Kidney tubule cell (primary cell): Measurements from ENCODE around the gene NT5DC1.
A peak's percentile ranks its signal among the peaks of the same experiment; 100 is the strongest.
"Not testable (repeated sequence)": the region's sequence is repeated elsewhere in the genome, so short reads cannot be mapped to it uniquely, and the experiment has no call there.

Source experiments
- DNase-seq: peaks from one replicate; pipeline ENCODE4 v3.0.0-alpha.2; 2018; ENCODE audit warnings: low spot score

The NT5DC1 gene

GRCh38 chr6:116090251-116090650 is 10.4 kb upstream of the NT5DC1 start:
- no peak for DNase-seq

GRCh38 chr6:116094041-116094440 is 6.6 kb upstream of the NT5DC1 start:
- no peak for DNase-seq

- not testable (repeated sequence) for DNase-seq
Measured at GRCh38 chr6:116096048-116096759, 4.4 kb upstream of the NT5DC1 start.

GRCh38 chr6:116096979-116097816 is 3.5 kb upstream of the NT5DC1 start:
- peak; percentile 20 for DNase-seq

GRCh38 chr6:116099036-116099435 is 1.6 kb upstream of the NT5DC1 start:
- no peak for DNase-seq

GRCh38 chr6:116101302-116101718 is 657 bp downstream of the NT5DC1 start:
- no peak for DNase-seq

- no peak for DNase-seq
Measured at GRCh38 chr6:116101790-116102189, 1.1 kb downstream of the NT5DC1 start.

- no peak for DNase-seq
Measured at GRCh38 chr6:116102873-116103272, 2.2 kb downstream of the NT5DC1 start.

- DNase-seq = no peak
Measured at GRCh38 chr6:116104636-116105035, 4.0 kb downstream of the NT5DC1 start.

- no peak for DNase-seq
Measured at GRCh38 chr6:116105247-116105646, 4.6 kb downstream of the NT5DC1 start.

GRCh38 chr6:116106146-116106545 is 5.5 kb downstream of the NT5DC1 start:
- no peak for DNase-seq

- no peak for DNase-seq
Measured at GRCh38 chr6:116108836-116109235, 8.2 kb downstream of the NT5DC1 start.

GRCh38 chr6:116111552-116112528 is 11.2 kb downstream of the NT5DC1 start:
- DNase-seq = peak; percentile 57

- DNase-seq = no peak
Measured at GRCh38 chr6:116113386-116113785, 12.7 kb downstream of the NT5DC1 start.

- no peak for DNase-seq
Measured at GRCh38 chr6:116115781-116116180, 15.1 kb downstream of the NT5DC1 start.

- peak; percentile 59 for DNase-seq
Measured at GRCh38 chr6:116118608-116119007, 18.0 kb downstream of the NT5DC1 start.

- DNase-seq = no peak
Measured at GRCh38 chr6:116120430-116120829, 19.8 kb downstream of the NT5DC1 start.

- DNase-seq = no peak
Measured at GRCh38 chr6:116126032-116126431, 25.4 kb downstream of the NT5DC1 start, which contains the start of gene COL10A1. COL10A1 (minus strand) TSS chr6:116126132; CDS start chr6:116125492, 640 bp downstream.

GRCh38 chr6:116127771-116128493 is 27.3 kb downstream of the NT5DC1 start:
- DNase-seq = no peak

GRCh38 chr6:116133453-116133852 is 32.8 kb downstream of the NT5DC1 start:
- DNase-seq = no peak

GRCh38 chr6:116136373-116136772 is 35.7 kb downstream of the NT5DC1 start:
- DNase-seq = no peak
